Activated T-cell treated with anti-CD3 and anti-CD28 coated beads, Interleukin-2, amount 50 U/mL, for 72 hours (primary cell): Measurements from ENCODE around the gene BBLN. TPM values are rescaled to one million over a fixed set of nuclear protein-coding genes. Genes with fewer than 3 reads are reported as not detected.

Experiments
- ATAC-seq, 2 donors: fragments of 150-1000 bp; cut with Tn5 transposase; replicated peaks in 1 of 2; 2 replicates each; pipeline ENCODE4 v1.10.0; 2021; ENCODE audit warnings: moderate library complexity in 2 of 2, mild to moderate bottlenecking in 1 of 2
- DNase-seq, 2 donors: peaks; one replicate each; pipeline ENCODE4 v3.0.0; 2021 to 2022; ENCODE audit warnings: mixed read lengths in 1 of 2
- H3K27ac Mint-ChIP-seq: one replicate; pipeline ENCODE4 v1.8.0; 2022; ENCODE audit warnings: mild to moderate bottlenecking, moderate library complexity, mixed read lengths
- H3K27me3 Mint-ChIP-seq: one replicate; pipeline ENCODE4 v1.8.0; 2022; ENCODE audit warnings: low read depth, mixed read lengths
- H3K36me3 Mint-ChIP-seq, 2 donors: one replicate each; pipeline ENCODE4 v1.8.0; 2022; ENCODE audit warnings: mixed read lengths in 2 of 2, mild to moderate bottlenecking in 1 of 2; ENCODE audit not compliant: insufficient read depth in 2 of 2
- H3K4me1 Mint-ChIP-seq: one replicate; pipeline ENCODE4 v1.8.0; 2022; ENCODE audit warnings: low read depth, mixed read lengths
- H3K4me3 Mint-ChIP-seq, 2 donors: one replicate each; pipeline ENCODE4 v1.8.0; 2022; ENCODE audit warnings: mild to moderate bottlenecking in 2 of 2, mixed read lengths in 2 of 2, moderate library complexity in 2 of 2
- H3K9me3 Mint-ChIP-seq, 2 donors: one replicate each; pipeline ENCODE4 v1.8.0; 2022; ENCODE audit warnings: mixed read lengths in 2 of 2
- total RNA-seq, 2 donors: library from RNA; stranded (reverse); gene quantifications; one replicate each; pipeline ENCODE4 v1.2.3, GENCODE V29; 2022

BBLN gene
- total RNA-seq, 2 donors from 2014 or later, result 72.9 to 81.4 TPM

DNA sequence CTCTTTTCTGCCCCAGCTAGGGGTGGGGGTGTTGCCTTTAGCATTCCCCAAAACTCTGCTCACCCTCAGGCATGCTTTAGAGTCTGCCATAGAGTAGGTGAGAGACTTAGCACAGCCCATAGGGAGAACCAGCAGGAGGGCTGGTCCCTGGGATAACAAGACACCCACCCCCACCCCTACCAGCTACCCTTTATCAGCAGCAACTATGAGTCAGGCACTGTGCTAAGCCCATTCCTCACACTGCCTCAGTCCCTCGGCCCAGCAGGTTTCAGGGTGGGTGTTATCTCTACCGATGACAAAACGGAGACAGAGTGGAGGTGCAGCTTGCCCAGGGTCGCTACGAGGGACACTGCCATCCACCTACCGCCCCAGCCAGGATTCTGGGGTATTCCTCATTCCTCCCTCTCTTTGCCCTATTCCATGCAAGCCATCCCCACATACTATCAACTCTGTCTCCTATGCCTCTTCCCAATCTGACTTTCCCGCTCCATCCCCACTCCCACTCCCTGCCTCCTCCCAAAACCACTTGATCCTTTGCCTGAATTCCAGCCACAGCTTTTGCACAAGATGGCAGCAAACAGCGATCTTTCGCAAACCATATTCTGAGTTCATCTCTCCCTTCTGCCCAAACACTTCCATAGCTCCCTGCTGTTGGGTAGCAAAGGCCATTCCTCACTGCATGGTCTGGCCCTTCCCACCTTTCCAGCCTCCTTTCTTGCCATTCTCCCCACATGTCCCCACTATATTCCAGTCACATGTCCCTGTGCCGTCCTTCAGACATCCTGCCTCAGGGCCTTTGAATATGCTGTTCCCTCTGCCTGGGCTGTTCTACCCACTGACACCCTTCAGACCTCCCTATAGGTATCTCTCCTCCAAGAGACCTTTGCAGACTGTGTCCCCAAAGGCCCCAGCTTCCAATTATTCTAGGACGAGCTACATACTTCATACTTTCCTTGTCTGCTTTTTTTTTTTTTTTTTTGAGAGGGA is 26.2 kb downstream of the BBLN start:
- Mint-ChIP-seq H3K4me3 (no peak overlapping the region), H3K9me3 (no peaks in the 10 kb centered on the region), H3K36me3 (peaks cover 4 to 15% of the 10 kb centered on the region in 2 donors), H3K4me1 (peaks cover 36% of the 10 kb centered on the region), H3K27ac (no peak overlapping the region), H3K27me3 (no peaks in the 10 kb centered on the region)
- ATAC-seq (no peak), DNase-seq (no peak)

DNA sequence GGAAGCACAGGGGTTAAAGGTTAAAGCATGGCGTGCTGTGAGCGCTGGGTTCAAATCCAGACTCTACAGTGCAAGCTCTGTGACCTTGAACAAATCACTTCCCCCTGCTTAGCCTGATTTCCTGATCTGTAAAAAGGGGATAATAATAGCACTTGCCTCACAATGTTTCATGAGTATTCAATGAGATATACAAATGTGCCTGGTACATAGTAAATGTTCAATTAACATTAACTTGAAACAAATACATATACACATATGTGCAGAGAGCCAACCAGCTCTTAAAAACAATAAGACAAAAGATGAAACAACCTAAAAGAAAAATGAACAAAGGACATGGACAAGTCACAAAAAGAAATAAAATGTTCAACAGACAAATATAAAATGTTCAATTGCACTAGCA is 27.3 kb downstream of the BBLN start:
- Mint-ChIP-seq H3K4me3 (no peak overlapping the region), H3K27me3 (no peaks in the 10 kb centered on the region), H3K4me1 (peaks cover 41% of the 10 kb centered on the region), H3K27ac (no peak overlapping the region), H3K36me3 (peaks cover 4 to 15% of the 10 kb centered on the region in 2 donors), H3K9me3 (no peaks in the 10 kb centered on the region)
- DNase-seq (no peak), ATAC-seq (no peak)

DNA sequence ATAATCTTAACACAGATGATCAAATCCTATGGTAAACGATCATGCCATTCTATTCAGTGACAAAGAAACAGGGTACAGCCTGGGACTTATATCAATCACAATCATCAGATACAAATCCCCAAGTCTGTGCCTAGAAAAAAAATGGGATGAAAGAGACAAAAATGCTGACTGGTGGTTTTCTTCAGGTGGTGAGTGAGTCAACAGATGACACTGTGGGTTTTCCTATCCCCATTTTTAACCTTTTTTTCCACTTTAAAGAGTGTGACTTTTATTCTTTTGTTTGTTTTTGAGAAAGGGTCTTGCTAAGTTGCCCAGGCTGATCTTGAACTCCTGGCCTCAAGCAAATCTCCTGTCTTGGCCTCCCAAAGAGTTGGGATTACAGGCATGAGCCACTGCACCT is 28.1 kb downstream of the BBLN start:
- no peaks in the 10 kb centered on the region for H3K9me3 Mint-ChIP-seq
- ATAC-seq (no peak), DNase-seq (no peak)
- H3K36me3 Mint-ChIP-seq, result peaks cover 4 to 15% of the 10 kb centered on the region in 2 donors
- H3K27ac Mint-ChIP-seq, result no peak overlapping the region
- H3K4me3 Mint-ChIP-seq, result peak overlapping the region in 1 of 2 donors; percentile 3
- H3K27me3 Mint-ChIP-seq, result no peaks in the 10 kb centered on the region
- H3K4me1 Mint-ChIP-seq, result peaks cover 41% of the 10 kb centered on the region

DNA sequence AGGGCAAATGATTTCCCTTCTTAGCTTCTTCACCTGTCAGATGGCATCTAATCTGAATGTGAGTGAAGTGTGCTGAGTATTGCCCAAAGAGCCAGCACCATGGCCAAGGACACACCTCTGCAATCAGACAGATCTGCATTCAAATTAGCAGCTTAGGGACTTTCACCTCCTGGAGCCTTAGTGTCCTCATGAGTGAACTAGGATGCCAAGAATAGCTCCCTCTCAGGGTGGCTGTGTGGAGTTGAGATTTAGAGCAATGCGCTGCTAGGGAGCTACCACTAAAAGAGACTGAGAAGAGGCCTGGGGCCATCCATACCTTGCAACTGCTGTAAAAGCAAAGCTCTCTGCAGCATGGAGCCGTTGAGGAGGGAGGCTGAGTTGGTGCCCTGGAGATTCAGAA is 29.9 kb downstream of the BBLN start:
- Mint-ChIP-seq H3K36me3 (peaks cover 4 to 13% of the 10 kb centered on the region in 2 donors), H3K27ac (peak overlapping the region; percentile 47), H3K4me1 (peaks cover 36% of the 10 kb centered on the region), H3K4me3 (peak overlapping the region; percentile 98 to 100), H3K9me3 (no peaks in the 10 kb centered on the region), H3K27me3 (no peaks in the 10 kb centered on the region)
- no peak for DNase-seq
- no peak for ATAC-seq

DNA sequence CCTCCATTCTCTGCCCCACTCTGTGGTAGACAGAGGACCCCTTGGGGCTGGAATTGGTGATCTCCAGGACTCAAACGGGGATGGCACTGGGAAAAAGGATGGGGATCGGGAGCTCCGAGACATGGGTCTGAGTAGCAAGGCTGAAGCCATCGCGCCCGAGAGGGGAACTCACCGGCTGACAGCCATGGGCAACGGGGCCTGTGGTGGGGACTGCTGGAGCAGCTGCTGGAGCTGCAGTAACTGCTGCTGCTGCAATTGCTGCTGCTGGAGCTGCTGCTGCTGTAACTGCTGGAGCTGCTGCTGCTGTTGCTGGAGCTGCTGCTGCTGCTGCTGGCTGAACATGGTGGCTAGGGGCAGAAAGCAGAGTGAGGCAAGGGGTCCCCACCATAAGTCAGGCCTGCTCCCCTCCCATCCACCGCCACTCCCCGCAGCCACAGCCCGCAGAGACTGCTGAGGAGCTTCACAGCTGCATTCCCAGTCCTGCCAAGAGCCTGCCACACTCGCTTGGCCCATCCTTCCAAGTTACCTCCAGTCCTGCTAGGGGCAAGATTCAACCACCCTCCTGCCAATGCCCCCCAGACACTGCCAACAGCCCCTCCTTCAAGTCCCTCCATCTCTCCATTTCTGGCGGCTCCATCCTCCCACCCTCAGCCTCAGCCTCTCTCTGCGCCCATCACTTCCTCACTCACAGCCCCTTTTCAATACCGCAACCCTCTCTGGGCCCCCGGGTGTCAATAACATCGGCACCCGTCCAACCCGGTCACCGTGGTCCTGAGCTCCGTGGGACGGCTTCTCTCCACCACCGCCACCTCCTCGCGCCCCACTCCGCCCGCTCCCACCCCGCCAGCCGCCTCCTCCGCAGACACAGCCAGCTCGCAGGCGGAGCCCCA is 30.7 kb downstream of the BBLN start:
- H3K36me3 Mint-ChIP-seq, result peaks cover 4 to 13% of the 10 kb centered on the region in 2 donors
- ATAC-seq (peak in 1 of 2 donors; percentile 60), DNase-seq (no peak)
- no peaks in the 10 kb centered on the region for H3K27me3 Mint-ChIP-seq
- peaks cover 36% of the 10 kb centered on the region for H3K4me1 Mint-ChIP-seq
- peak overlapping the region; percentile 99 for H3K27ac Mint-ChIP-seq
- no peaks in the 10 kb centered on the region for H3K9me3 Mint-ChIP-seq
- peak overlapping the region; percentile 98 to 100 for H3K4me3 Mint-ChIP-seq

DNA sequence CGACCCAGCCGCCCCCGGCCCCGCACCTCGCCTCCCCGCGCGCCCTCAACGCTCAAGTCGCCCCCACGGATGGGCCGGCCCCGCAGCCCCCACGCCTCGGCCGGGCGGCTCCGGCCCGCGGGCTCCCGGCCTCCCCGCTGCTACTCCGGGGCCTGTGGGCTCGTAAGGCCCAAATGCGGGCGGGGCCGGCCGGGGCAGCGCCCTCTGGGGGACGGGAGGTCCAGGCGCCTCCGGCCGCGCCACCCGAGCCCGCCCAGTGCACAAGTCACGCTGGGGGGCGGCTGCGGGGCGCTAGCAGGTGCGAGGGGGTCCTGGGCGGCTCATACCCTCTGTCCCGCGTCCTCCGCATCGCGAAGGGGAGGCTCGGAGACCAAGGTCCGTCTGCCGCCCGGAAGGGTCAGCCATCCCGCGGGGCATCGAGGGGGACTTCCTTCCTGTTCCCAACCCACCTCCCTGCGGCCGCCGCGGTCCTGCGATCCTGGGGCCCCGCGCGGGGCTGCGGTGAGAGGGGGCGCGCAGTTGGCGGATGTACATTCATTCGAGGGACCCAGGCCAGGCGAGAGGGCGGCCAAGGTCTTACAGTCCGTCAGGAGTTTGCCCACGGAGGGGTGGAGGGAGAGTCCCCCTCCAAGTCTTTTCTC is 31.5 kb downstream of the BBLN start, which contains the start of gene CIZ1:
Gene CIZ1, minus strand, starts transcription at position 167 of the 641 bp plus-strand sequence. CDS start 715 bp downstream, outside the sequence.
- Mint-ChIP-seq H3K27ac (peak within 1 kb of the TSS; percentile 99), H3K27me3 (no peaks in the 10 kb centered on the region), H3K4me3 (peak within 1 kb of the TSS; percentile 98 to 100), H3K9me3 (no peaks in the 10 kb centered on the region), H3K4me1 (peaks cover 36% of the 10 kb centered on the region), H3K36me3 (peaks cover 4 to 13% of the 10 kb centered on the region in 2 donors)
- ATAC-seq (peak; percentile 92 to 97), DNase-seq (peak; percentile 83 to 87)

DNA sequence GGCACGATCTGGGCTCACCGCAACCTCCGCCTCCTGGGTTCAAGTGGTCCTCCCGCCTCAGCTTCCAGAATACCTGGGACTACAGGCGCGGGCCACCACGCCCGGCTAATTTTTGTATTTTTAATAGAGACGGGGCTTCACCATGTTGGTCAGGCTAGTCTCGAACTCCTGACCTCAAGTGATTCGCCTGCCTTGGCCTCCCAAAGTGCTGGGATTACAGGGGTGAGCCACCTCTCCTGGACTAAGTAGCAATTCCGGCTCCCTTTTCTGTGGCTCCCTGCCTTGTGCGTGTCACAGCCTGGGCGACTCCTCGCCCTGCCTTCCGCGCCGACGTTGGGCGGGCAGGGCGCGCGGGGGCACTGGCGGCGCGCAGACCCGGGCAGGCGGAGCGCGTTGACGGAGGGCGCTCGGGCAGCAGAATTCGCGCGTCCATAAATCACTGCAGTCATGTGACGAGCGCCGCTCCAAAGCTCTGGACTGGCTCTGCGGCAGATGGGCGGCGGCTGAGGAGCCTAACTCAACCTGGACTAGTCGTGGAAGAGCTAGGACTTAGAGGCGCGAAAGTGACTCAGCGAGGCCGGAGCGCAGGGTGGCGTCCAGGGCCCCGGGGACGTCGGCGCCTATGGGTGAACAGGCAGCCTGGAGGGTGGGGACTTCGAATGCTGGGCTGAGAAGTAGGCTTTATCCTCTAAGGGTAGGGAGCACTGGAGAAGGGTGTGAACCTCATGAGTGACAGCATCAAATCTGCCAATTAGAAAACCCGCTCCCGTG is 32.7 kb downstream of the BBLN start:
- Mint-ChIP-seq H3K27me3 (no peaks in the 10 kb centered on the region), H3K4me1 (peaks cover 34% of the 10 kb centered on the region), H3K9me3 (no peaks in the 10 kb centered on the region), H3K27ac (no peak overlapping the region), H3K36me3 (peaks cover 3 to 9% of the 10 kb centered on the region in 2 donors), H3K4me3 (peak overlapping the region; percentile 45 to 54)
- ATAC-seq (peak in 1 of 2 donors; percentile 65), DNase-seq (peak in 1 of 2 donors; percentile 67)

DNA sequence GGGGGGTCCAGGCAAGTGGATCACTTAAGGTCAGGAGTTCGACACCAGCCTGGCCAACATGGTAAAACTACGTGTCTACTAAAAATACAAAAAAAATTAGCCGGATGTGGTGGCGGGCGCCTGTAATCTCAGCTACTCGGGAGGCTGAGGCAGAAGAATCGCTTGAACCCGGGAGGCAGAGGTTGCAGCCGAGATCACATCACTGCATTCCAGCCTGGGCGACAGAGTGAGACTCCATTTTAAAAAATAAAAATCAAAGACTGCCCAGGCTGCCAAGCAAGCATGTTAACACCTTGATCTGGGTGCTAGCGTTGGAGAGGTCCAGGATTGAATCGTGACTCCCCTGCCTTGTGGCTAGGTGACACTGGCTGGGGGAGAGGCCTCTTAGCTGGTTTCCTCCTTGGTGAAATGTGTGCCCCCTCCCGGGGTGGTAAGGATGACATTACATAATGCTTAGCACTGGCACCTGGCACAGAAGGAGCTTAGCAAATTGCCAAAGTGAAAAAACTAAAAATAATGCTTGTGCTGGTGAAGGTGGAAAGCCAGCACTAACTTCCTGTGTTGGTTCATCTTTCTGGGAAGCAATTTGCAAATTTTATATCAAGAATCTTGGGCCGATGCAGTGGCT is 33.5 kb downstream of the BBLN start:
- Mint-ChIP-seq H3K27me3 (no peaks in the 10 kb centered on the region), H3K27ac (no peak overlapping the region), H3K36me3 (peaks cover 3 to 9% of the 10 kb centered on the region in 2 donors), H3K4me1 (peaks cover 26% of the 10 kb centered on the region), H3K4me3 (no peak overlapping the region), H3K9me3 (no peaks in the 10 kb centered on the region)
- no peak for DNase-seq
- no peak for ATAC-seq

DNA sequence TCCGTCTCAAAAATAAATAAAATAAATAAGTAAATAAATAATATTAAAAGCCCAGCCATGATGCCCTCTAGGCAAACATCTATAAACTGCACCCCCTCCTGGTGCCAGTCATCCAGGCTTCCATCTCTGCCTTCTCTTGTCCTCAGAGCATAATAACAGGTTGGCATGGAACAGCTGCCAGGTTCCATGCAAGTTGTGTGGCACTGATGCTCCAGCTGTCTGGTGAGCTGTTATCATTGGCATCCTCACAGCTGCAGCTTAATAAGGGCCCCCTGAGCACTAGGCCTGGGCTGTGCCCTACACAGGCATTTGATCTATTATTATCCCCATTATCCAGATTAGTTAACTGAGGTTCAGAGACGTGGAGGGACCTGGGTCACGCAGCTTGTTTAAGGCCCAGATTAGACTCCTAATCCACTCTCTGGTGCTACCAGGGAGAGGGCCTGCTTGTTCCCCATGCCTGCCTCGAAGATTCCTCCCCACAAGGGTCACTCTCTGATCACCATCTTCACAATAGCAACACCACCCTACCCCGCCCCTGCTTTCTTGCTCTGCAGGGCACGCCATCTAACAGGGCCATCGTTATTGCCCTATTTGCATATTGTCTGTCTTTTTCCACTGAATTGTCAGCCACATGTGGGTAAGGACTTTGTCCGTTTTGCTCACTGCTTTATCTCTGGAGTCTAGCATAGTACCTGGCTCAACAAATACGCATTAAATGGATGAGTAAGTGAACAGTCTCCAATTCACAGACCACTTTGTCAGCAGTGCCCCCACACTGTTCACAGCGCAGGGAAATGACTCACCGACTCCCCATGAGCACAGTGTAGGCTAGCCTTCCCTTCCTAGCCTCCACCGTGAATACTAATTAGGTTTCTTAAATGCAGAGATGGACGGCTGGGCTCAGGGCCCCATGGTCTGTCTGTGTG is 41.6 kb downstream of the BBLN start:
- Mint-ChIP-seq H3K27me3 (peaks cover 14% of the 10 kb centered on the region), H3K4me3 (no peak overlapping the region), H3K36me3 (no peaks in the 10 kb centered on the region), H3K4me1 (peaks cover 22% of the 10 kb centered on the region), H3K27ac (no peak overlapping the region), H3K9me3 (no peaks in the 10 kb centered on the region)
- ATAC-seq (no peak), DNase-seq (no peak)

DNA sequence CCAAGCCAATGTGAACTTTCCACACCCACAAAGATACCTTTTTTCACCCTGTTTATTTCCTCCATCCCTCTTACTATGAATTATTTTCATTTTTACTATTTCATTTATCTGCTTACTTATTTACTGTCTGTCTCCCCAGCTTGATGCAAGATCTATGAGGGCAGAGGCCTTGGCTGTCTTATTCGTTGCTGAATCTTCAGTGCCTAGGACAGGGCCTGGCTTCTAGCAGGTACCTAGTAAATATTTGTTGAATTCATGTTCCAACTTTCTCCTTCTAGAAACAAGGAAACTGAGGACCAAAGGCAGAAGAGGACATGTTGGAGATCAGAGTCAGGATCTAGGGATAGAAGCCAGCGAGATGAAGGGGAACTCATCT is 42.6 kb downstream of the BBLN start:
- Mint-ChIP-seq H3K9me3 (no peaks in the 10 kb centered on the region), H3K36me3 (no peaks in the 10 kb centered on the region), H3K27me3 (peaks cover 20% of the 10 kb centered on the region), H3K4me3 (peak overlapping the region; percentile 80), H3K27ac (peak overlapping the region; percentile 9), H3K4me1 (peaks cover 22% of the 10 kb centered on the region)
- ATAC-seq (peak in 1 of 2 donors; percentile 8), DNase-seq (no peak)
